ENCODE results near the gene TSPAN17.

TSPAN17 gene

DNA sequence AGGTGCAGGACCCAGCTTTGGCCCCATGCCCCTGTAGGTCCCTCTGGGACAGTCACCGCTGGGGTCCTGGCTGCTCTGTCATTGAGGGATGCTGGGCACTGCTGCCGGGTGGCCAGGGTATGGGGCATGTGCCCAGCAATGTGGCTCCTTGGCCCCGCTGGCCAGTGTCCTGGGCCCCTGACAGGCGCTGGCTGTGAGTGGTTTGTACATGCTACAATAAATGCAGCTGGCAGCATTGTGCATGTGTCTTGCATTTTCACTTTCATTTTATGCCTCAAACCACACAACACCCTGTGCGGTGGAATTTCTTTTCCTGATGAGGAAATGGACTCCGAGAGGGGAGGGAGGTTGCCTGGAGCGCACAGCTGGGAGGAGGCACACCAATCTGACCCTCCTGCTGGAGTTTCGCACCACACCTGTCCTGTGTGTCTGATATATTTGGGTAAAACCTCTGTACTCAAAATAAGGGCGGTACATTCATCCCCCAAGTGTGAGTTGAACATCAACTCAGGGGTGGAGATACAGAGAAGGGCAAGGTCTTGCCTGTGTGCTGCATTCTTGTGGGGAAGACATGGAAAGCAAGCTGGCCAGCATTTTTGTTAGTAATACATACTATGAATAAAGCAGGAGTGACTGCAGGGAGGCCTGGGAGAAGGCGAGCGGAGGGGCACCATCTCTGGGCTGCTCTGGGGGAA, 11.7 kb downstream of the TSPAN17 start:
- H3K27ac Mint-ChIP-seq, result no peak overlapping the region
- no peaks in the 10 kb centered on the region for H3K9me3 Mint-ChIP-seq
- peaks cover 7% of the 10 kb centered on the region for H3K36me3 Mint-ChIP-seq (ENCODE audit: low read depth)
- peaks cover 5% of the 10 kb centered on the region for H3K27me3 Mint-ChIP-seq
- peaks cover 34% of the 10 kb centered on the region for H3K4me1 Mint-ChIP-seq (ENCODE audit: low read depth)
- peak overlapping the region; percentile 19 for H3K4me3 Mint-ChIP-seq

DNA sequence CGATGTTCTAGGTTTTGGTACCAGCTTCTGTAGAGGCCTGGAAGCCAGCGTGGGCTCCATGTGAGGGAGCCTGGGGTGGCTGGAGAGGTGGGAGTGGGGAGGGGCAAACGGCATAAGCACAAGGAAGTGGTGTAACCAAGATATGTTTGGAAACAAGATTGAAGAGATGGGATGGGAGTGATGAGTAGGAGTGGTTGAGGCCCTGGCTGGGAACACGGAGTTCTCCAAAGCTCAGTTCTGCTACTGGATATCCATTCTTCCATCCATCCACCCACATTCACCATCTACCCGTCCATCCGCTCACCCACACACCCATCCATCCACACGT, 12.2 kb downstream of the TSPAN17 start:
- Mint-ChIP-seq H3K27ac (no peak overlapping the region), H3K4me1 (ENCODE audit: low read depth) (peaks cover 29% of the 10 kb centered on the region), H3K4me3 (no peak overlapping the region), H3K27me3 (peaks cover 10% of the 10 kb centered on the region), H3K36me3 (ENCODE audit: low read depth) (peaks cover 7% of the 10 kb centered on the region), H3K9me3 (no peaks in the 10 kb centered on the region)

DNA sequence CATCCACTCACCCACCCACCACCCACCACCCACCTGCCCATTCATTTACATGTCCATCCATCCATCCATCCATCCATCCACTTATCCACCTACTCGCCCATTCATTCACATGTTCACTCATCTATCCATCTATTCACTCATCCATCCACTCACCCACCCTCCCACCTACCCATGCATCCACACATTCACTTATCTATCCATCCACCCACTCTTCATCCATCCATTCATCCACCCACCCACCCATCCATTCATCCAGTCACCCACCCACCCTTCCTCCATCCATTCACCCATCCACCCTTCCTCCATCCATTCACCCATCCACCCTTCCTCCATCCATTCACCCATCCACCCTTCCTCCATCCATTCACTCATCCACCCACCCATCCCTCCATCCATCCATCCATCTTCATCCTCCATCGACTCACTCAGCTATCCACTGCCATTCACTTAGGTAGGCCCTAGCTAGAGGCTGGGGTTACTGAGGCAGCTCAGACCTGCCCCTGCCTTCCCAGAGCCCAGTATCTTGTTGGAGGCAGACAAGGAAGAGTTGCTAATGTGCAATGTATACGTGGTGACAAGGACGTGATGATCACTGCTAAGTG, 12.7 kb downstream of the TSPAN17 start:
- H3K4me1 Mint-ChIP-seq (ENCODE audit: low read depth), result peaks cover 26% of the 10 kb centered on the region
- H3K4me3 Mint-ChIP-seq, result no peak overlapping the region
- no peak overlapping the region for H3K27ac Mint-ChIP-seq
- H3K27me3 Mint-ChIP-seq, result peaks cover 10% of the 10 kb centered on the region
- peaks cover 6% of the 10 kb centered on the region for H3K36me3 Mint-ChIP-seq (ENCODE audit: low read depth)
- H3K9me3 Mint-ChIP-seq, result no peaks in the 10 kb centered on the region

DNA sequence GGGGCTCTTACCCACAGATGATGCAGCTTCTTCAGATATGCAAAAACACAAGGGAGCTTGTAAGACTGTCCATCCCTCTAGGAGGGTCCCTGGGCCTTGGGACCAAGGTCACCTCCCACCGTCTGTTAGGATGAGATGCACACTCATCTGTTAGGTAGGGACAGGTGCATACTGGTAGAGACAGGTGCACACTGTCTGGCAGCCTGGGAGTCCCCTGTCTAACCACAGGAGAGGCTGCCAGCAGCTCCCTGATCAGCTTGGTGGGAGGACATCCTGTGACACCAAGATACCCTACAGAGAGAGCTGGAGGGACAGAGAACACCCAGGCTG, 13.2 kb downstream of the TSPAN17 start:
- Mint-ChIP-seq H3K9me3 (no peaks in the 10 kb centered on the region), H3K4me1 (ENCODE audit: low read depth) (peaks cover 24% of the 10 kb centered on the region), H3K36me3 (ENCODE audit: low read depth) (peaks cover under 1% of the 10 kb centered on the region), H3K27ac (no peak overlapping the region), H3K4me3 (no peak overlapping the region), H3K27me3 (peaks cover 14% of the 10 kb centered on the region)

DNA sequence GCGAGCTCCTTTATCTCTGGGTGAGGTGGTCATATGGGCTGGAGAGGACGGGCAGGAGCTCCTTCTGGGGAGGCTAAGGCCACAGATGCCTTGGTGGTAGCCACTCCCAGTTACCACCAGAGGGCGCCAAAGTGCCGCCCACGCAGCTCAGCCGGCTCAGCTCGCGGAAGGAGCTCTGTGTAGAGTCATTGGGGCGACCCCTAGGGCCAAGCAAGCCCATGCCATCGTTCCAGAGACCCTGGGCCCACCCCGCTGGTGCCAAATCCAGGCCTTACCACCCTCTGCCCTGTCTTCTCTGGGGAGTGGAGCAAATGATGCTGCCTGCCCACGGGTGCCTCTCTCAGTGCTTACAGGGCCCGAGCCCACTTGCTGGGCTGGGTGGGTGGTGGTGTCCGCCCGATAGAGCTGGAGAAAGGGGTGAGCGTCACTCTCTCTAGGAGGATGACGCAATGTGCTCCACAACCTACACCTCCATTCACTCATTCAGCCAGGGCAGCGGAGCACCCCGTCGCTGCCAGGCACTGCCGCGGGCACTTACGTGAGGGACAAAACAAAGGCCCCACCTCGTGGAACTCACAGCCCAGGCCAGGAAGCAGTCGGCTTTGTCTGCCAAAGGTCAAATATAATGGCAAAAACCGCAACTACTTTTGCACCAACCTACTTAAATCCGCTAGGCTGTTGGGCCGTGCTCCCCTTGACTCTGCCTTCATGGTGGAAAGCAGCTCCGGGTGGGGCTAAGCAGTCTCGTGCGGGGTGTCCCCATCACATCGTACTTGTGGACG, 13.8 kb downstream of the TSPAN17 start:
- no peak overlapping the region for H3K4me3 Mint-ChIP-seq
- H3K4me1 Mint-ChIP-seq (ENCODE audit: low read depth), result peaks cover 24% of the 10 kb centered on the region
- no peaks in the 10 kb centered on the region for H3K9me3 Mint-ChIP-seq
- H3K36me3 Mint-ChIP-seq (ENCODE audit: low read depth), result no peaks in the 10 kb centered on the region
- peaks cover 15% of the 10 kb centered on the region for H3K27me3 Mint-ChIP-seq
- no peak overlapping the region for H3K27ac Mint-ChIP-seq

DNA sequence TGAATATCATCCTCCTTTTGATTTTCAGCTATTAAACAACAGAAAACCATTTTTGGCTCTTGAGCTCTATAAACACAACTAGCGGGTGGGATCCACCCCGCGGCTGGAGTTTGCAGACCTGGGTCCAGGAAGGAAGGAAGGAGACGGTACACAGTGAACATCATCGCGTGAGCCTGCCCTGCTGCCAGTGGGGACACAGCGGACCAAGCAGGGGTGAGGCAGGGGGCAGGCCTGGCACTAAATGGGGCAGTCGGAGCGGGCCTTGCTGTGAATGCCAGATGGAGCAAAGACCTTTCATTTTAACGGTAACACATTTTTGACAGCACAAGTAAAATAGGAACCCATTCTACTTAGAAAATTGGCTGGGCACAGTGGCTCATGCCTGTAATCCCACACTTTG, 14.4 kb downstream of the TSPAN17 start:
- Mint-ChIP-seq H3K27ac (no peak overlapping the region), H3K36me3 (ENCODE audit: low read depth) (no peaks in the 10 kb centered on the region), H3K27me3 (peaks cover 18% of the 10 kb centered on the region)

DNA sequence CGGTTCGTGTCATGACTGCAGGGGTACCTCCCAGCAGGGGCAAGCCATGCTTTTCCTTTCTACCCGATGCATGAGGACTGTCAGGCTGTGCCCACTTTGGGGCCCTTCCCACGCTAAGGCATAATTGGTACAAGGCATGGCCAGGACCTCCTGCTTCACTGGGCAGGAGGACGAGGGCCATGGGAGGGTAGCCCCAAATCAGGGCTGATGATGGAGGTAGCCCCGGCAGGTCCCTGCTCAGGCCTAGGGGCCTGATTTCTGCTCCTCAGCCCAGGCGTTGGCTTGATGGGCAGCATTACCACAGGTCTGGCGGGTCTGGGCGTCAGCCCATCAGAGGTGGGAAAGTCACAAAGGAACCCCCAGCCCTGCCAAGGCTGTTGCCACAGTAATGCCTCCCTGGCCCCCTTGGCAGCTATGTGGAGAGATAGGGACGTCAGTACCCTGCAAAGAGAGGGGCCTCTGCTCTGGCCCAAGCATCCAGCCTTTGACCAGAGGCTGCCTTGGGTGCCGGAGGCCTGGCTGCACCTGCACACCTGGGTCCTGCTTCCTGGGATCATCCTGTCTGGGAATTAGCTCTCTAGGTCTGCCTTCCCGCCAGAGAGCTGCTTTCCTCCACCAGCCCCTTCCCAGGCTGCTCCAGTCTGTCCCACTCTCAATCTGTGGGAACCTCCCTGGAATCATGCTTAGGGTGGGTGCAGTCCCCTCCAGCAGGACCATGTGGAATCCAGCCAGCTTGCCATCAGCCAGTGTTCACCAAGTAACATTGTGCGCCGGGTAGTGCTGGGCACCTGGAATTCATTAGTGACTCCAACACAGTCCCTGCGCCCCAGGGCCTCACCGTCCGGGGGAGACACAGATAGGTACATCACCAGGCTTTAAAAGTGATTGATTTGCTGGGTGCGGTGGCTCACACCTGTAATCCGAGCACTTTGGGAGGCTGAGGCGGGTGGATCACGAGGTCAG, 15.4 kb downstream of the TSPAN17 start:
- peaks cover 24% of the 10 kb centered on the region for H3K4me1 Mint-ChIP-seq (ENCODE audit: low read depth)
- H3K27ac Mint-ChIP-seq, result no peak overlapping the region
- H3K9me3 Mint-ChIP-seq, result no peaks in the 10 kb centered on the region
- H3K27me3 Mint-ChIP-seq, result peaks cover 18% of the 10 kb centered on the region
- H3K4me3 Mint-ChIP-seq, result no peak overlapping the region
- H3K36me3 Mint-ChIP-seq (ENCODE audit: low read depth), result no peaks in the 10 kb centered on the region

More for the DNA sequence above, 14.4 kb downstream of the TSPAN17 start:
- Mint-ChIP-seq H3K9me3 (no peaks in the 10 kb centered on the region), H3K4me1 (ENCODE audit: low read depth) (peaks cover 24% of the 10 kb centered on the region), H3K4me3 (no peak overlapping the region)

DNA sequence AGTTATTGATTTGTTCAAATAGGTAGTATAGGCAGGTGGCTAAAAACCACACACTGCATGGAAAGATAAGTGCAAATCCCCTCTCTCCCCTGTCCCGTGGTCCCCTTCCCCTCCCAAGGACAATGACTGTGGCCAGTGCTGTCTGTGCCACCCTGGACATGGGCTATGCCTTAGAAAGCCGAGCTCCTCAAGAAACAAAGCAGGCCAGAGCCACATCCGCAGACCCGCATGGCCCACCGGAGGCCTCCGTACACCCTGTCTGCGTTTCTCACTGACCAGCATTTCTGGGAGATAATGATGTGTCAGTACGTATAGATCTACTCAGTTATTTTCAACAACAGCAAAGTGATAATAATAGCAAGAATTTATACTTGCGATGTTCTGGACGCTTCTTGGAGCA, 16.3 kb downstream of the TSPAN17 start:
- Mint-ChIP-seq H3K36me3 (ENCODE audit: low read depth) (no peaks in the 10 kb centered on the region), H3K9me3 (no peaks in the 10 kb centered on the region), H3K27ac (no peak overlapping the region), H3K27me3 (peaks cover 21% of the 10 kb centered on the region), H3K4me3 (no peak overlapping the region), H3K4me1 (ENCODE audit: low read depth) (peaks cover 16% of the 10 kb centered on the region)

DNA sequence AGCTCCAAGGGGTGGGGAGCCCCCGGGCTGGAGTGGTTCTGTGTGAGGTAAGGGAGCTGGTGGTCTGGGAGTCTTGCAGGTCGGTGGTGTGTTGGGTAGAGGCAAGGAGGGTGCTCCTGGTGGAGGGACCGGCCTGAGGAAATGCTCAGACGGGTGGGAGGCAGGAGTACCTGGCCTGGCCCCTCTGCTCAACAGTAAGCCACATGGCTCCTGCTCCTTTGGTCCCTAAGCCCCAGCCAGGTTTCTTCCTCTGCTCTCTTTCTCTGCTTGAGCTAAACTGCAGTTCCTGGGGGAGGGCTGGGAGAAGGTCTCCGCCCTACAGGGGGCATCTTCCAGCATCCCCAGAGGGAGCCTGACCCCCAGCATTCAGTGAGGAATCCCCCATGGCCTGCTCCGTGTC, 17.2 kb downstream of the TSPAN17 start:
- H3K27ac Mint-ChIP-seq, result no peak overlapping the region
- peaks cover 8% of the 10 kb centered on the region for H3K4me1 Mint-ChIP-seq (ENCODE audit: low read depth)

DNA sequence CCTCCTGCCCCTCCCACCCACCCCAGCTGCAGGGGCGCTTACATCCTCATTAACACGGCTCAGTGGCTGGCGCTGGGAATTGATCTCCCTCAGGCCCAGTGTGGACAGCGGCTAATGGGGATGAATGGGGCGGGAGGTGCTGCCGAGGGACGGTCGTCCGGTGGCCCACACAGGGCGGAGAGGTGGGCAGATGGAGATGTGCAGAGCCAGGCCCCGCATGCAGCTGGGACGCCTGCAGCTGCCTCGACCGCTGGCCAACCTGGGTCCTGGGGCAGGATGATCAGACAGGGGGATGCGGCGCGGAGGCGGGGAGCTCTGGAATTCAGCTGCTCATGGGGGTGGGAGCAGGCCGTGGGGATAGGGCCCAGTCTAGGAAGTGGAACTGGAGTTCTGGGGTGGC, 17.6 kb downstream of the TSPAN17 start:
- H3K27me3 Mint-ChIP-seq, result peaks cover 26% of the 10 kb centered on the region
- no peak overlapping the region for H3K27ac Mint-ChIP-seq
- H3K9me3 Mint-ChIP-seq, result no peaks in the 10 kb centered on the region
- H3K4me1 Mint-ChIP-seq (ENCODE audit: low read depth), result peaks cover 8% of the 10 kb centered on the region
- H3K36me3 Mint-ChIP-seq (ENCODE audit: low read depth), result no peaks in the 10 kb centered on the region
- H3K4me3 Mint-ChIP-seq, result no peak overlapping the region

More for the DNA sequence above, 17.2 kb downstream of the TSPAN17 start:
- no peaks in the 10 kb centered on the region for H3K9me3 Mint-ChIP-seq
- no peak overlapping the region for H3K4me3 Mint-ChIP-seq
- H3K36me3 Mint-ChIP-seq (ENCODE audit: low read depth), result no peaks in the 10 kb centered on the region
- peaks cover 26% of the 10 kb centered on the region for H3K27me3 Mint-ChIP-seq

DNA sequence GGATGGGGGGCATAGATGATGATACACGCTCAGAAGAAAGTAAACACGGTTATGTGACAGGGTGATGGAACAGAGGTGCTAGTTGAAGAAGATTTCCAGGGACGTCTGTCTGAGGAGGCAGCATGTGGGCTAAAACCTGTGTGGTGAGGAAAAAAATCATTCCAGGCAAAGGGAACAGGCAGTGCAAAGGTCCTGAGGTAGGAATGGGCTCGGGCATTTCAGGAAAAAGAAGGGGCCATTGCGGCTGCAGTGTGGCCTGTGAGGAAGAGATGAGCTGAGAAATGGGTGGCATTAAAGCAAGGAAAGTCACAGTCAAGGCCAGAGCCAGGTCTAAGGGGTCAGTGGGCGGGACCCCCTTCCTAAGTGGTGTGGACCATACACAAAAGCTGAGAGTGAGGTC, 18.2 kb downstream of the TSPAN17 start:
- H3K9me3 Mint-ChIP-seq, result no peaks in the 10 kb centered on the region
- no peaks in the 10 kb centered on the region for H3K36me3 Mint-ChIP-seq (ENCODE audit: low read depth)
- H3K4me1 Mint-ChIP-seq (ENCODE audit: low read depth), result peaks cover 6% of the 10 kb centered on the region
- H3K27ac Mint-ChIP-seq, result no peak overlapping the region
- no peak overlapping the region for H3K4me3 Mint-ChIP-seq
- peaks cover 26% of the 10 kb centered on the region for H3K27me3 Mint-ChIP-seq

DNA sequence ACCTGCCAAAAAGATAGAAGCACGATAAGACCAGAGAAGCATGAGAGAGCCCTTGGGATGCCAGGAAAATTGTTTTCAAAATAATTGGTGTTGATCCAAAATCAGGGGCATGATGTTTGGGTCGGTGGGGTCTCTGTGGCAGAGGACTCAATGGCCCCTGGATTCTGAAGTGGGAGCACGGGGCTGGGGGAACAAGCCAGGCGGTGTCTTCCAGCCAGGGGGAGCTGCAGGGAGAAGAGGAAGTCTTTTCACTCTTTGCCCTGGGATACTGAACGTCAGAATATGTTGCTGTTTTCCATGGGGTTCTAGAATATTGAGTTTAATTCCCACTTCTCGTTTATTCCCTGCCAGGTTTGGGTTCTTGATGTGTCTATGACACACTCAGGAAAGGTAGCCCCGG, 20.4 kb downstream of the TSPAN17 start:
- Mint-ChIP-seq H3K27ac (no peak overlapping the region), H3K4me1 (ENCODE audit: low read depth) (no peaks in the 10 kb centered on the region), H3K27me3 (peaks cover 38% of the 10 kb centered on the region)

DNA sequence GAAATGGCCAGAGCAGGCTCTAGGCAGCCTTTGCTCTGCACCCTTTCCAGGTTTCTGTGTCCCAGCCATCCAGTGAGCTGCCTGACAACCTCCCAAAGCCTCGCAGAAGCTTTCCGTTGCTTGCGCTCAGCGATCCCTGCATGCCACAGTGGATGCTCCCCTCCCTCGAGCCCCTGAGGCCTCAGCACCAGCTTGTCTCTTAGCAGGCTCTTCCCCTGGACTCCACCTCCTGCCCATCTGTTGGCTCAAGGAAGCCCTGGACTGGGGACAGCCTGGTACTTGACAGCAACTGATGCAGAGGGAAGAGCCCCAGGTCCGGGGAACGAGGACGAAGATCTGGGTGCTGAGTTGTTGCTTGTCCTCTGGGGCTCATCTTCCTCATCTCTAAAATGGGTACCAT, 23.2 kb downstream of the TSPAN17 start:
- Mint-ChIP-seq H3K27me3 (peaks cover 29% of the 10 kb centered on the region), H3K36me3 (ENCODE audit: low read depth) (no peaks in the 10 kb centered on the region), H3K4me3 (no peak overlapping the region), H3K9me3 (no peaks in the 10 kb centered on the region), H3K27ac (no peak overlapping the region), H3K4me1 (ENCODE audit: low read depth) (no peaks in the 10 kb centered on the region)

More for the DNA sequence above, 20.4 kb downstream of the TSPAN17 start:
- Mint-ChIP-seq H3K36me3 (ENCODE audit: low read depth) (no peaks in the 10 kb centered on the region), H3K4me3 (no peak overlapping the region), H3K9me3 (no peaks in the 10 kb centered on the region)

DNA sequence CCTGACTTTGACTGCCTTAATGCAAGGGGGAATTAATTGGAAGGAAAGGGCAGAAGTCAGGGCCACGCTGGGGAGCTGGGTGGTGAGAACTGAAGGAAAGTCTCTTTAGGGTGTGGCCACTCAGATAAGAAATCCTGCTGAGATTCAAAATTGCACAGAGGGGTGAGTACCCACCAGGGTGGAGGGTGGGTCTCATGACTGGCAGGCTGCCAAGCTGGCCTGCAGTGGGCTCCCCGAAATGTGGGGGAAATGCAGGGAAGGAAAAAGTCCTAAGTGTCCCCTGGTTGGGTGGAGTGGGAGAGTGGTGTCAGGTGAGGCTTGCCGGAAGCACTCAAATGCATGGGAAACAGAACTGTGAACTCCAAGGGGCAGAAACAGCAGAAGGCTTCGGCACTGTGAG, 24.1 kb downstream of the TSPAN17 start:
- no peaks in the 10 kb centered on the region for H3K4me1 Mint-ChIP-seq (ENCODE audit: low read depth)
- no peaks in the 10 kb centered on the region for H3K9me3 Mint-ChIP-seq
- H3K4me3 Mint-ChIP-seq, result no peak overlapping the region
- no peaks in the 10 kb centered on the region for H3K36me3 Mint-ChIP-seq (ENCODE audit: low read depth)
- H3K27ac Mint-ChIP-seq, result no peak overlapping the region
- peaks cover 27% of the 10 kb centered on the region for H3K27me3 Mint-ChIP-seq

Measured in stimulated activated naive CD8-positive, alpha-beta T cell treated with anti-CD3 and anti-CD28 coated beads, Interleukin-15, Interleukin-2, amounts not matched to agents 100 ng/mL and 50 ng/mL, for 24 hours (primary cell).